NCI-H1092 (cell line): ENCODE results near the gene CIAO2B.
"Not testable (repeated sequence)": the region's sequence is repeated elsewhere in the genome, so short reads cannot be mapped to it uniquely, and the experiment has no call there.

Experiments used
- DNase-seq: peaks from one replicate; lab custom pipeline; 2025; lab: John Stamatoyannopoulos, UW

CIAO2B gene

GRCh38 chr16:66955363-66956153, 21.4 kb upstream of the CIAO2B start:
- not testable (repeated sequence) for DNase-seq

DNA sequence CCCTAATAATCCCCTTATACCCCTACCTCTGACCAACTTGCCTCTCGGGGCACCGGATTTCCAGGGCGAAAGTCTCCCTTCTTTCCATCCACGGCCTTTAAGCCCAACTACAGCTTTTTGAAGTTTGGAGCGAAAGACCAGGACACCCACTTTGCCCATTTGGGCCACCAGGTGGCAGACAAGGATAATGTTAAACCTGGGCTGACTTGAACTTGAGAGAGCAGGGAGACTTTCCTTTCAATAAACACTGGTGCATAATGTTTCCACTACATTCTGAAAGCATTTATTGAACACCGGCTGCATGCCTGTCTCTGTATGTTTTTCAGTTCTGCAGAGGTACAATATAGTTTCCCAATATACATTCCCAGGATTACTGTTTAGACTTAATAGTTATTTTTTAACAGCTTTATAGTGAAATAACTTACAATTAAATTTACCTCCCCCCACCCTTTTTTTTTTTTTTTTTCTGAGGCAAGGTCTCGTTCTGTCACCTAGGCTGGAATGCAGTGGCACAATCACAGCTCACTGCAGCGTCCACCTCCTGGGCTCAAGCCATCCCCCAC, 20.0 kb upstream of the CIAO2B start:
- DNase-seq = peak; percentile 49

- DNase-seq = no peak
These were observed 19.4 kb upstream of the CIAO2B start for GRCh38 chr16:66953462-66954096.

DNA sequence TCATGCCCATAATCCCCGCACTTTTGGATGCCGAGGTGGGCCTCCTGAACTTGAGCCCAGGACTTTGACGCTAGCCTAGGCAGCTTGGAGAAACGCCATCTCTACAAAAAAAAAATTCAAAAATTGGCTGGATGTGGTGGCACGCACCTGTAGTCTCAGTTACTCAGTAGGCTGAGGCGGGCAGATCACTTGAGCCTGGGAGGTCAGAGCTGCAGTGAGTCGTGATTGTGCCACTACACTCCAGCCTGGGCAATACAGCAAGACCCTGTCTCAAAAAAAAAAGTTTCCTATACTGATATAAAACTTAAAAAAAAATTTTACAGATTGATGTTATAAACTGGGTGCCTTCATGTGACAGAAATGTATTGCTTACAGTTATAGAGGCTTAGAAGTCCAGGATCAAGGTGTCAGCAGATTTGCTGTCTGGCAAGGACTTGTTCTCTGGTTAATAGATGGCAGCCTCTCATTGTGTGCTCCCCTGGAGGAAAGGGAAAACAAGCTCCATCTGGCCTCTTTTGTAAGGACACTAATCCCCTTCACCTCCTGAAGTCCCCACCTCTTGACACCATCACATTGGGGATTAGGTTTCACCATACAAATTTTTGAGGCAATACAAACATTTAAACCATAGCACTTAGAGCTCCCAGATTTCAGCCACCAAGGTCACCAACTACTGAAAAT, 18.4 kb upstream of the CIAO2B start:
- no peak for DNase-seq

- DNase-seq = no peak
These were observed 17.0 kb upstream of the CIAO2B start for GRCh38 chr16:66950971-66951790.

GRCh38 chr16:66950437-66950836, 16.2 kb upstream of the CIAO2B start:
- no peak for DNase-seq

DNA sequence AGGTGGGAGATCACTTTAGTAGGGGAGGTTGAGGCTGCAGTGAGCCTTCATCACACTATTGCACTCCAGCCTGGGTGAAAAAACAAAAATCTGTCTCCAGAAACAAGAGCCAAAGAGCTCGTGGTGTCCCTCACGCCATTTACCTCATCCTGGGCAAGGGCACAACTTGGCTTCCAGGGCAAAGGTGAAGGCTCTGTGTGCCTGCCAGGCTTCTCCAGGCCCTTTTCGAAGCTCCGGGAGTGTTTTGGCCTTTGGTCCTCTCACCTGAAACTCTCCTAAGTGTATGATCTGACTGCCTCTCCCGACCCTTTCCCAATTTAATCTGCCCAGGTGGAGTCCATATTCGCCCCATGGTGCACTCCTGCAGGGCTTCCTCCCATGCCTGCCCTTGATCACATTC, 15.3 kb upstream of the CIAO2B start:
- DNase-seq = no peak

GRCh38 chr16:66948837-66949225, 14.6 kb upstream of the CIAO2B start:
- no peak for DNase-seq

GRCh38 chr16:66948134-66948836, 14.1 kb upstream of the CIAO2B start:
- DNase-seq = no peak

DNA sequence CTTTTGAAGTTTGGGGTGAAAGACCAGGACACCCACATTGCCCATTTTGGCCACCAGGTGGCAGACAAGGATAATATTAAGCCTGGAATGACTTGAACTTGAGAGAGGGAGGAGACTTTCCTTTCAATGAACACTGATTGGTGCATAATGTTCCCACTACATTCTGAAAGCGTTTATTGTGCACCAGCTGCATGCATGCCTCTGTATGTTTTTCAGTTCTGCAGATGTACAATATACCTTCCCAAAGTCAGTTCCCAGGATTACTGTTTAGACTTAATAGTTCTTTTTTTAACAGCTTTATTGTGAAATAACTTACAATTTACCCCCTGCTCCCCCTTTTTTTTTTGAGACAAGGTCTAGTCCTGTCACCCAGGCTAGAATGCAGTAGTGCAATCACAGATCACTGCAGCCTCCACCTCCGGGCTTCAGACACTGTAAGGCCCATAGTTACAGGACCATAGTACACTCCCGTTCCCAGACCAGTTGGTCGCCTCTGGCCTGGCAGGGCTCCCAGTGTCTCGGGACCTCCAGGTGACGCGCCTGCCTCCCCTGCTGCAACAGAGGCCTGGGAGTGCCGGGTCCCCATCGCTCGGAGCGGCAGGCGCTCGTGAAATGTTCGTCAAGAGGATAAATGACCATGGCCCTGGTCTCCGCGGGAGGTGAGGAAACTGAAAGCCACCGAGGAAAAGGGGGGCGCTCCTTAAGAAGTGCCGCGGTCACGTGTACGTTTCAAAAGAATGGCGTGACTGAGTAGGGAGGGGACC, 13.3 kb upstream of the CIAO2B start:
- peak; percentile 36 for DNase-seq

DNA sequence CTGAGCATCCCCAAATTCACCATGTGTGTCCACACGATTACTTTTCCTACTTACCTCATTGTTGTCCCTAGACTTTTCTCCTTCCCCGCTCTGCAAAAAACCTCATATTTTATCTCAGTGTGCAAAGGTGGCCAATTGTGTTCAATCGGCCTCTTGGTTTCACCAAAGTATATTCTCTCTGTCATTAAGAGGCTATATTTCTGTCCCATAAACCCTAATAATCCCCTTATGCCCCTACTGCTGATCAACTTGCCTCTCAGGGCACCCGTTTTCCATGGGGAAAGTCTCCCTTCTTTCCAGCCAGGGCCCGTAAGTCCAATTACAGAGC, 12.7 kb upstream of the CIAO2B start:
- no peak for DNase-seq

GRCh38 chr16:66946541-66946940, 12.3 kb upstream of the CIAO2B start:
- no peak for DNase-seq

- no peak for DNase-seq
These were observed 11.7 kb upstream of the CIAO2B start for GRCh38 chr16:66945939-66946338.

DNA sequence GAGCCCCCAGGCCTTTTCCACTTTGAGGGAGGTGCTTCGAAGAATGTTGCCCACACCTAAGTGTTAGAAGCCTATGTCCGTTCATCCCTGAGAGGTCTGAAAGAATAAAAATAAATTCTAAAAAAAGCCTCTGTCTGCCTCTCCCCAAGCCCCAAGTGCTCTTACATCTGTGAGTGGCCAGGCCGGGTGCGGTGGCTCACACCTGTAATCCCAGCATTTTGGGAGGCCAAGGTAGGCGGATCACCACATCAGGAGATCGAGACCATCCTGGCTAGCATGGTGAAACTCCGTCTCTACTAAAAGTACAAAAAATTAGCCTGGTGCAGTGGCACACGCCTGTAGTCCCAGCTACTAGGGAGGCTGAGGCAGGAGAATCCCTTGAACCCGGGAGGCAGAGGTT, 10.8 kb upstream of the CIAO2B start:
- not testable (repeated sequence) for DNase-seq

DNA sequence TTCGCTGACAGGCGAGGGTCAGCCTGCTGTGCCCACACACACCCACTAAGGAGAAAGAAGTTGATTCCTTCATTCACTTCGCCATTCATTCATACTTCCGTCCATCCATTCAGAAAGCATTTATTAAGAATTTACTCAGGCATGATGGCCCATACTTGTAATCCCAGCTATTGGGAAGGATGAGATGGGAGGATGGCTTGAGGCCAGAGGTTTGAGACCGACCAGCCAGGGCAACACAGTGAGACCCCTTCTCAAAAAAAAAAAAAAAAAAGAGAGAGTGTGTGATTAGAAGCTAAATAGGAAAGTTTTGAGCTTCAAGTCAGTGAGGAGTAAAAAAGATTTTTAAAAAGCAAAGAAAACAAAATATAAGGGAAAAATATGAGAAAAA, 9.8 kb upstream of the CIAO2B start:
- no peak for DNase-seq

- DNase-seq = no peak
These were observed 9.3 kb upstream of the CIAO2B start for GRCh38 chr16:66943426-66944053.

- DNase-seq = no peak
These were observed 8.8 kb upstream of the CIAO2B start for GRCh38 chr16:66942981-66943380.

- no peak for DNase-seq
These were observed 6.0 kb upstream of the CIAO2B start for GRCh38 chr16:66940236-66940635.

GRCh38 chr16:66939366-66939765, 5.2 kb upstream of the CIAO2B start:
- no peak for DNase-seq

GRCh38 chr16:66937725-66938337, 3.6 kb upstream of the CIAO2B start:
- DNase-seq = no peak
